NCI-H128 (cell line): ENCODE data around the gene B3GNT7.
"Not testable (repeated sequence)": the region's sequence is repeated elsewhere in the genome, so short reads cannot be mapped to it uniquely, and the experiment has no call there.

ENCODE experiments used
- DNase-seq: peaks from one replicate; lab custom pipeline; 2025; ENCODE audit not compliant: unreplicated experiment; lab: John Stamatoyannopoulos, UW

The B3GNT7 gene

GRCh38 chr2:231423176-231423575, 27.7 kb downstream of the B3GNT7 start:
- no peak for DNase-seq

GRCh38 chr2:231425291-231425810, 29.8 kb downstream of the B3GNT7 start:
- no peak for DNase-seq

GRCh38 chr2:231425811-231426703, 30.5 kb downstream of the B3GNT7 start:
- no peak for DNase-seq

GRCh38 chr2:231427116-231427515, 31.6 kb downstream of the B3GNT7 start:
- no peak for DNase-seq

GRCh38 chr2:231429152-231429551, 33.6 kb downstream of the B3GNT7 start:
- DNase-seq: no peak

- DNase-seq: no peak
These were observed 34.4 kb downstream of the B3GNT7 start for GRCh38 chr2:231429901-231430300.

- not testable (repeated sequence) for DNase-seq
These were observed 34.9 kb downstream of the B3GNT7 start for GRCh38 chr2:231430437-231430836.

GRCh38 chr2:231431606-231432005, 36.1 kb downstream of the B3GNT7 start:
- DNase-seq: no peak

GRCh38 chr2:231433990-231434389, 38.5 kb downstream of the B3GNT7 start:
- DNase-seq: no peak

GRCh38 chr2:231436957-231437356, 41.4 kb downstream of the B3GNT7 start:
- no peak for DNase-seq

- no peak for DNase-seq
These were observed 54.1 kb downstream of the B3GNT7 start for GRCh38 chr2:231449503-231450054.

GRCh38 chr2:231450548-231450989, 55.1 kb downstream of the B3GNT7 start:
- DNase-seq: no peak
